Colonic mucosa (tissue), 4 donors: ENCODE results near the gene GOLGA6A. TPM values are rescaled to one million over a fixed set of nuclear protein-coding genes. Genes with fewer than 3 reads are reported as not detected.
"Not testable (repeated sequence)": the region's sequence is repeated elsewhere in the genome, so short reads cannot be mapped to it uniquely, and the experiment has no call there.

Source experiments
- DNase-seq: peaks from one replicate; pipeline ENCODE4 v3.0.0-alpha.2; 2020
- H3K27ac ChIP-seq: fragments of 200-600 bp; one replicate; pipeline ENCODE4 v1.8.0; 2021
- H3K27me3 ChIP-seq: fragments of 200-600 bp; one replicate; pipeline ENCODE4 v1.8.0; 2021
- H3K36me3 ChIP-seq: fragments of 200-600 bp; one replicate; pipeline ENCODE4 v1.8.0; 2021
- H3K4me1 ChIP-seq: fragments of 200-600 bp; one replicate; pipeline ENCODE4 v1.8.0; 2021; ENCODE audit warnings: mild to moderate bottlenecking
- H3K4me3 ChIP-seq: fragments of 200-600 bp; one replicate; pipeline ENCODE4 v1.8.0; 2021
- H3K9ac ChIP-seq, 2 donors: one replicate each; pipeline ENCODE4 v1.7.0; 2013; ENCODE audit warnings: control low read depth in 2 of 2, low read depth in 2 of 2, low read length in 2 of 2
- H3K9me3 ChIP-seq: fragments of 200-600 bp; one replicate; pipeline ENCODE4 v1.8.0; 2021
- intact Hi-C: fragments of 100-400 bp; cut with DNase I; formaldehyde crosslinking; loops from one replicate; pipeline ENCODE4 v1.14.1; 2022
- total RNA-seq, 2 donors: library from RNA; stranded (reverse); fragmentation: NEBNext Ultra II Directional in 1 of 2; extraction: Animal tissue kit (Norgen Biotek cat#: 25700) in 1 of 2; gene quantifications; one replicate each; pipeline ENCODE4 v1.2.1, GENCODE V29; 2021
- TF ChIP-seq, protein P1 (sequence below): fragments of 200-600 bp; IDR thresholded peaks from one replicate; pipeline ENCODE4 v1.8.0; 2022; ENCODE audit warnings: antibody characterized with exemption, mild to moderate bottlenecking
- donor health status: healthy.
- donor health status: DM: no; HTN: no; CAD: no.
- donor health status: DM: no; HTN: no; CAD: no.

The GOLGA6A gene
- total RNA-seq, 2 donors from 2014 or later = not detected

DNA sequence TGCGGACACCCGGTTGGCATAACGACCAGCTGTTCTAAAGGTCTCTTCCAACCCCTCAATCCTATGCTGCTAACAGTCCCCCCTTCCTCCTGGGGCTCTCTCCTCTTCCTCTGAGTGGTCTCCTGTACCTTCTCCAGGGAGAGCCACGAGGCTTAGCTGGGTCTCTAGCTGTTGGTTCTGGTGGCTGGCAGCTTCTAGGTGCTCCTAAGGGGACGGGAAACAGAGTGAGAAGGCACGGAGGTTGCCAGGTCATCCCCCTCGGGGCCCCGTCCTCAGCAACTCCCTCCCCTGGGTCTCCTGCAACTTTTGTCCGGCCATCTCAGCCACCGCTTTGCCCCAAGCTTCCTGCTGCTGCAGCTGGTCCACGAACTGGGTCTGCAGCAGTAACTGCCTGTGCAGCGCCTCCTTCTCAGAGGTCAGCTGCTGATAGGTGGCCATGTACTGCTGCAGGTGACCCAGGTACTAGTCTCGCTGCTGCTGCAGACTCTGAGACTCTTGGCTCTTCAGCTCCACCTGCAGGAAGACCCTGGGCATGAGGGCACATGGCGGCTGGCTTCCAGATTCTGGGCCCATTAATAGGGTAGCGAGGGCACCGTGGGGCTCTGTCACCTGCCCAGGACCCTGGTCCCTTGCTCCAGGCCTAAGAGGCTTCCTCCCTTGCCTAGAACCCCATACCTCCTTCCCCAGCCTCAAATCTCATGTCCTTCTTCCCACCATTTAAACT lies 9.6 kb downstream of the GOLGA6A start:
- H3K9ac ChIP-seq, H3K36me3 ChIP-seq, H3K4me3 ChIP-seq, H3K9me3 ChIP-seq, H3K4me1 ChIP-seq, H3K27me3 ChIP-seq, H3K27ac ChIP-seq, intact Hi-C loops: not testable (repeated sequence)
- DNase-seq = peak; percentile 48
- TF ChIP-seq, protein P1, sequence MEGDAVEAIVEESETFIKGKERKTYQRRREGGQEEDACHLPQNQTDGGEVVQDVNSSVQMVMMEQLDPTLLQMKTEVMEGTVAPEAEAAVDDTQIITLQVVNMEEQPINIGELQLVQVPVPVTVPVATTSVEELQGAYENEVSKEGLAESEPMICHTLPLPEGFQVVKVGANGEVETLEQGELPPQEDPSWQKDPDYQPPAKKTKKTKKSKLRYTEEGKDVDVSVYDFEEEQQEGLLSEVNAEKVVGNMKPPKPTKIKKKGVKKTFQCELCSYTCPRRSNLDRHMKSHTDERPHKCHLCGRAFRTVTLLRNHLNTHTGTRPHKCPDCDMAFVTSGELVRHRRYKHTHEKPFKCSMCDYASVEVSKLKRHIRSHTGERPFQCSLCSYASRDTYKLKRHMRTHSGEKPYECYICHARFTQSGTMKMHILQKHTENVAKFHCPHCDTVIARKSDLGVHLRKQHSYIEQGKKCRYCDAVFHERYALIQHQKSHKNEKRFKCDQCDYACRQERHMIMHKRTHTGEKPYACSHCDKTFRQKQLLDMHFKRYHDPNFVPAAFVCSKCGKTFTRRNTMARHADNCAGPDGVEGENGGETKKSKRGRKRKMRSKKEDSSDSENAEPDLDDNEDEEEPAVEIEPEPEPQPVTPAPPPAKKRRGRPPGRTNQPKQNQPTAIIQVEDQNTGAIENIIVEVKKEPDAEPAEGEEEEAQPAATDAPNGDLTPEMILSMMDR = peak; percentile 27

- DNase-seq, H3K4me3 ChIP-seq, H3K4me1 ChIP-seq, H3K27ac ChIP-seq, H3K36me3 ChIP-seq, H3K9ac ChIP-seq, H3K27me3 ChIP-seq, H3K9me3 ChIP-seq, intact Hi-C loops: not testable (repeated sequence)
Measured at GRCh38 chr15:74072132-74072531, 10.2 kb downstream of the GOLGA6A start.

- H3K4me3 ChIP-seq, H3K36me3 ChIP-seq, H3K9me3 ChIP-seq, DNase-seq, intact Hi-C loops, H3K27ac ChIP-seq, H3K27me3 ChIP-seq, H3K4me1 ChIP-seq, H3K9ac ChIP-seq: not testable (repeated sequence)
Measured at GRCh38 chr15:74071645-74072044, 10.7 kb downstream of the GOLGA6A start.

GRCh38 chr15:74065684-74066411 lies 16.5 kb downstream of the GOLGA6A start:
- H3K4me3 ChIP-seq, H3K9ac ChIP-seq, H3K27ac ChIP-seq, intact Hi-C loops, H3K9me3 ChIP-seq, H3K36me3 ChIP-seq, H3K27me3 ChIP-seq, H3K4me1 ChIP-seq: not testable (repeated sequence)
- TF ChIP-seq, protein P1 = peak; percentile 43
- peak; percentile 61 for DNase-seq

- H3K4me3 ChIP-seq, intact Hi-C loops, DNase-seq: not testable (repeated sequence)
Measured at GRCh38 chr15:74064822-74065221, 17.5 kb downstream of the GOLGA6A start.

GRCh38 chr15:74064183-74064582 lies 18.2 kb downstream of the GOLGA6A start:
- H3K36me3 ChIP-seq, intact Hi-C loops, H3K9ac ChIP-seq, H3K27me3 ChIP-seq, H3K4me1 ChIP-seq, H3K4me3 ChIP-seq, H3K9me3 ChIP-seq, H3K27ac ChIP-seq, DNase-seq: not testable (repeated sequence)

More at GRCh38 chr15:74064822-74065221, 17.5 kb downstream of the GOLGA6A start:
- H3K9ac ChIP-seq, H3K27ac ChIP-seq, H3K9me3 ChIP-seq, H3K36me3 ChIP-seq, H3K27me3 ChIP-seq, H3K4me1 ChIP-seq: not testable (repeated sequence)

DNA sequence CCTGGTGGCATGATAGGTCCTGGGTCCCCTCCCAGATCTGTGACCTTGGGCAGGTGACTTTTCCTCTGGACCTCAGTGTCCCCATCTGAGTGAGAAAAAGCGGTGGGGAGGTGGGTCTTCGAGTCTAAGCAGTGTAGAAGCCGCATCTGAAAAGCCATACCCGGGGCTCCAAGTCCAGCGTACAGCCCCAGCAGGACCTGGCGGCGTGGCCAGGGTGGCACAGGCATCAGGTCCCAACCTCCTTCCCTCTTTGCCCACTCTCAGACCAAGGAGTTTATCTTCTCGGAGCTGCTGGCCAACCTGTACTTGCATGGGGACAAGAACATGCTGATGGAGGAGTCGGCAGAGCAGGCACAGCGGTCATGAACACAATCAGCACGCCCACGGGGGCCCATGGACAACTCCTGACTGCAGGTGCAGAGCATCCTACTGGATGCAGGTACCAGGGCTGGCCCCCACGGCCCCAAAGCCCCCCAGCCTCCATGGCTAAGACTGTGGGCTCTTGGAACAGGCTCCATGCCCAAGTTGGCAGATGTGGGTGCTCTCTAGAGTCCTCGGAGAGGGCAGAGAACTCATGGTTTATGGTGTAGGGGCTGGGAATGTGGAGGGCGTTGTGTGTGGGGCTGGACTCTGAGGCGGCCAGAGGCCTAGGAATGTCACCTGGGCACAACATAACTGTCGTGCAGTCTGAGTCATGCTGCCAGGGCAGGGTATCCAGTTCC lies 18.8 kb downstream of the GOLGA6A start:
- DNase-seq, H3K36me3 ChIP-seq, H3K4me1 ChIP-seq, H3K27ac ChIP-seq, H3K9ac ChIP-seq, H3K9me3 ChIP-seq, H3K4me3 ChIP-seq, intact Hi-C loops, H3K27me3 ChIP-seq: not testable (repeated sequence)
